ENCODE measurements around the gene FAM136A.

The FAM136A gene

DNA sequence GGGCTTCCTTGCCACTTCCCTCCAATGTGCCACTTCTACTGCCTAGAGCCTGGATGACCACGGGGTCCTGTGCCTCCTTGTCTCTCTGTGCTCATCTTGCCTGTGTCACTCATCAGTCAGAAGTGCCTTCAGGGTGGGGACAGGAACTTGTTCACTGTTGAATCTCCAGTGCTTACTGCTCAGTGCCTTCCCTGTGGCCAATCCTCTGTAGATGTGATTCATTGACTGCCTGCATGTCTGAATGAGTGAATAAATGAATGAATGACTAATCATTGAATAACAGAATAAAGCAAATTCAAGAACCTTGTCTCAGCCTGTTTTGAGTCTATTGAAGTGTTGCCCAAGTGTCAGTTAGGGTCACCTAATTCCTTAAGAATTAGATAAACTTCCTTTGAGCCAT, 42.3 kb upstream of the FAM136A start:
- TF ChIP-seq CEBPB (IDR thresholded peaks at IDR 0.05) (no peak), CREB1 (IDR thresholded peaks at IDR 0.05; ENCODE audit: low read depth) (no peak), REST (IDR thresholded peaks at IDR 0.05; ENCODE audit: low read depth) (no peak), TAF1 (IDR thresholded peaks at IDR 0.05; ENCODE audit: low read depth) (no peak), EP300 (IDR thresholded peaks at IDR 0.05; ENCODE audit: borderline replicate concordance) (no peak)

DNA sequence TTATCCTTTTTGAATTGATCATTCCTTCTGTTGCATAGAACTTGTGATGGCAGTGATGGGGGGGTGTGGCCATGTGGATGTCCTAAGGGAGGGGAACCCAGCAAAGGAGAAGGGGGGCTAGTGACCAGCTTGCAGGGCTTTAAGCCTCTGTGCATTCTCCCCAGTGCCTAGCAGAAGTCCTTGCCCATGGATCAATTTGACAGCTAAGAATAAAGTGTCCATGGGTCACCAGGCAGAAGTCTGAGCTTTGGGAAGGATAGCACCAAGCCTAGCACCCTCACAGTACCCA, 39.6 kb upstream of the FAM136A start:
- TF ChIP-seq, protein P1, sequence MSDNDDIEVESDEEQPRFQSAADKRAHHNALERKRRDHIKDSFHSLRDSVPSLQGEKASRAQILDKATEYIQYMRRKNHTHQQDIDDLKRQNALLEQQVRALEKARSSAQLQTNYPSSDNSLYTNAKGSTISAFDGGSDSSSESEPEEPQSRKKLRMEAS (IDR thresholded peaks at IDR 0.05): no peak
- TF ChIP-seq TEAD4 (IDR thresholded peaks at IDR 0.05): no peak
- no peak for TF ChIP-seq YY1 (IDR thresholded peaks at IDR 0.05; ENCODE audit: low read depth)
- TF ChIP-seq NFIC (IDR thresholded peaks at IDR 0.05): no peak
- TF ChIP-seq REST (IDR thresholded peaks at IDR 0.05; ENCODE audit: low read depth): no peak
- TF ChIP-seq FOXM1 (IDR thresholded peaks at IDR 0.05; ENCODE audit: borderline replicate concordance, low read depth): no peak
- no peak for TF ChIP-seq RAD21 (IDR thresholded peaks at IDR 0.05; ENCODE audit: low read depth)
- TF ChIP-seq EP300 (IDR thresholded peaks at IDR 0.05; ENCODE audit: borderline replicate concordance): no peak
- TF ChIP-seq EGR1 (IDR thresholded peaks at IDR 0.05): no peak
- no peak for TF ChIP-seq CREB1 (IDR thresholded peaks at IDR 0.05; ENCODE audit: low read depth)
- no peak for TF ChIP-seq CEBPB (IDR thresholded peaks at IDR 0.05)
- TF ChIP-seq TCF12 (IDR thresholded peaks at IDR 0.05; ENCODE audit: low read depth): no peak
- TF ChIP-seq ZBTB7A (IDR thresholded peaks at IDR 0.05; ENCODE audit: low read depth): no peak
- TF ChIP-seq, protein P2, sequence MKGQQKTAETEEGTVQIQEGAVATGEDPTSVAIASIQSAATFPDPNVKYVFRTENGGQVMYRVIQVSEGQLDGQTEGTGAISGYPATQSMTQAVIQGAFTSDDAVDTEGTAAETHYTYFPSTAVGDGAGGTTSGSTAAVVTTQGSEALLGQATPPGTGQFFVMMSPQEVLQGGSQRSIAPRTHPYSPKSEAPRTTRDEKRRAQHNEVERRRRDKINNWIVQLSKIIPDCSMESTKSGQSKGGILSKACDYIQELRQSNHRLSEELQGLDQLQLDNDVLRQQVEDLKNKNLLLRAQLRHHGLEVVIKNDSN (IDR thresholded peaks at IDR 0.05): no peak
- TF ChIP-seq TAF1 (IDR thresholded peaks at IDR 0.05; ENCODE audit: low read depth): no peak

- TF ChIP-seq CEBPB (IDR thresholded peaks at IDR 0.05) (no peak), RAD21 (IDR thresholded peaks at IDR 0.05; ENCODE audit: low read depth) (peak; percentile 95), YY1 (IDR thresholded peaks at IDR 0.05; ENCODE audit: low read depth) (no peak)
These were observed 39.1 kb upstream of the FAM136A start for GRCh38 chr2:70340761-70341476.

DNA sequence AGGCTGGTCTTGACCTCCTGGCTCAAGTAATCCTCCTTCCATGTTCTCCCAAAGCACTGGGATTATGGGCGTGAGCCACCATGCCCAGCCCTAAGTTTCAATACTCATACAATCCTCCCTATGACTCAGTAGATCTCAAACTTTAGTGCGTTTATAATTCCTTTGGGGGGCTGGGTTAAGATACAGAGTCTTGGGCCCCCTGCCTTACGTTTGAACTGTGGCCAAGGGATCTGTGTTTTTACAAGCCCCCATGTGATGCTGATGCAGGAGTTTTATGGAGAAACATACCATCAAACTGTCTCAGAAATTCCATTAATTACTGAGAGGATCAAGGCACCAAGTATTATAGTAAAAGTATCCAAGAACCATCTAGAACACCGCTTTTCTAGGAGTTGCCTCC, 38.2 kb upstream of the FAM136A start:
- TF ChIP-seq, protein P2 (IDR thresholded peaks at IDR 0.05): no peak
- TF ChIP-seq TCF12 (IDR thresholded peaks at IDR 0.05; ENCODE audit: low read depth): no peak
- no peak for TF ChIP-seq CREB1 (IDR thresholded peaks at IDR 0.05; ENCODE audit: low read depth)
- TF ChIP-seq EP300 (IDR thresholded peaks at IDR 0.05; ENCODE audit: borderline replicate concordance): no peak
- TF ChIP-seq TEAD4 (IDR thresholded peaks at IDR 0.05): no peak
- TF ChIP-seq NFIC (IDR thresholded peaks at IDR 0.05): no peak
- no peak for TF ChIP-seq EGR1 (IDR thresholded peaks at IDR 0.05)
- no peak for TF ChIP-seq ZBTB7A (IDR thresholded peaks at IDR 0.05; ENCODE audit: low read depth)
- TF ChIP-seq CEBPB (IDR thresholded peaks at IDR 0.05): no peak

DNA sequence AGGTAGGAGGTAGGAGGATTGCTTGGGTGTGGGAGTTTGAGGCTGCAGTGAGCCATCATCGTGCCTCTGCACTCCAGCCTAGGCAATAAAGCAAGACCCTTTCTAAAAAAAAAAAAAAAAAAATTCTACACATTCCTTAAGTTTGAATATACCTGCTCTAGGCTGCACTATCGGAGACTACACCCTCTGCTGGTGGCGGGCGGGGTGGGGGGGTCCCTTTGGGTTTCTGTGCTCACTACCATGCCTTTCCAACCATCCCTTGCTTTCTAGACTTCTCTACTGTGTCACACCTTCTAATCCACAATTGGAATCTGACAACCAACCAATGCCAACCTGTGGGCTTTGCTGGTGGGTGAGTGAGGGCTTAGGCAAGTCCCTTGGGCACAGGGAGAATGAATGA, 34.7 kb upstream of the FAM136A start:
- TF ChIP-seq CREB1 (IDR thresholded peaks at IDR 0.05; ENCODE audit: low read depth): no peak
- no peak for TF ChIP-seq REST (IDR thresholded peaks at IDR 0.05; ENCODE audit: low read depth)
- TF ChIP-seq, protein P2 (IDR thresholded peaks at IDR 0.05): no peak
- TF ChIP-seq ZBTB7A (IDR thresholded peaks at IDR 0.05; ENCODE audit: low read depth): no peak
- TF ChIP-seq, protein P1 (IDR thresholded peaks at IDR 0.05): no peak
- no peak for TF ChIP-seq NFIC (IDR thresholded peaks at IDR 0.05)
- no peak for TF ChIP-seq CEBPB (IDR thresholded peaks at IDR 0.05)
- TF ChIP-seq YY1 (IDR thresholded peaks at IDR 0.05; ENCODE audit: low read depth): no peak
- TF ChIP-seq TCF12 (IDR thresholded peaks at IDR 0.05; ENCODE audit: low read depth): no peak
- TF ChIP-seq FOXM1 (IDR thresholded peaks at IDR 0.05; ENCODE audit: borderline replicate concordance, low read depth): no peak
- no peak for TF ChIP-seq TAF1 (IDR thresholded peaks at IDR 0.05; ENCODE audit: low read depth)

All from Ishikawa (cell line).